HG03439 (cell line): ENCODE measurements around the gene PLCB3.

Source experiments
- ATAC-seq: cut with Tn5 transposase; IDR thresholded peaks from one replicate; pipeline ENCODE4 v1.9.1; 2021; ENCODE audit warnings: mild to moderate bottlenecking, moderate library complexity; ENCODE audit not compliant: unreplicated experiment

PLCB3 gene

DNA sequence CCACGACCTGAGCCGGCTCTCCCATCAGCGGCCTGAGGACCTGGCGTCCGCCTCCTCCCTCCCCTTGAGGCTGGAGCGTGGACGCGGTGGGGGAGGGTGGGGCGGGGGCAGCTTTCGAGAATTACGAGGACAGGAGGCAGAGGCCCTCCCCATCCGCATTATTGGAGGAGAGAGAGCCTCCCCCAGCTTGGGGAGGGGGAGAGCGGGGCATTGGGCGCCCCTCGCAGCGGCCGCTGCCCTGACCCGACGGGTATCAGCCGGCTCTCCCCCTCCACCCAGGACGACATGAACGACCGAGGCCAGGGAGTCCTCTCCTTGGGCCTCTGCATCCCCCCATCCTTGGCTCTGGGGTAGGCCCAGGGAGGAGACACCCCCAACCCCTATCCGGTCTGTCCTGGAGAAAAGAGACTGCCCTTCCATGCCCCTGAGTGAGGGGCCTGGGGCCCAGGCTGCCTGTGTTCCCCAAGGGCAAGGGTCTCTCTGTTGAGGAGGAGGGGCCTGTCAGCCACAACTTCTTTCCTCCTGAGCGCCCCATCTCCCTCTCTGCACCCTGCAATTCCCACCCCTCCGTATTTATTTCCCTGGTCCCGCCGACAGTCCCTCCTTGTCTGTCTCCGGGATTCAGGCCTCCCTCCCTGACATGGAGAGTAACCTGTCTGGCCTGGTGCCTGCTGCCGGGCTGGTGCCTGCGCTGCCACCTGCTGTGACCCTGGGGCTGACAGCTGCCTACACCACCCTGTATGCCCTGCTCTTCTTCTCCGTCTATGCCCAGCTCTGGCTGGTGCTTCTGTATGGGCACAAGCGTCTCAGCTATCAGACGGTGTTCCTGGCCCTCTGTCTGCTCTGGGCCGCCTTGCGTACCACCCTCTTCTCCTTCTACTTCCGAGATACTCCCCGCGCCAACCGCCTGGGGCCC is 34.8 kb downstream of the PLCB3 start:
- ATAC-seq, result no peak

DNA sequence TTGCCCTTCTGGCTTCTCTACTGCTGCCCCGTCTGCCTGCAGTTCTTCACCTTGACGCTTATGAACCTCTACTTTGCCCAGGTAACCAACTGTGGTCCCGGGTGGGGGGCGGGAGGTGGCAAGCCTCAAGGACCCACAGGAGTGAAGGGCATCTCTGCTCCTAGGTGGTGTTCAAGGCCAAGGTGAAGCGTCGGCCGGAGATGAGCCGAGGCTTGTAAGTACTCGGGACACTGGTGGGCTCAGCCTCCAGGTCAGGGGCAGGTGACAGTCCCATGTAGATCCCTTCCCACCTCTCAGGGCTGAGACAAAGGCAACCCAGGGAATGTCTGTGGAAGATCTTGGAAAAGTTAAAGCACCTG is 35.5 kb downstream of the PLCB3 start:
- ATAC-seq, result no peak

DNA sequence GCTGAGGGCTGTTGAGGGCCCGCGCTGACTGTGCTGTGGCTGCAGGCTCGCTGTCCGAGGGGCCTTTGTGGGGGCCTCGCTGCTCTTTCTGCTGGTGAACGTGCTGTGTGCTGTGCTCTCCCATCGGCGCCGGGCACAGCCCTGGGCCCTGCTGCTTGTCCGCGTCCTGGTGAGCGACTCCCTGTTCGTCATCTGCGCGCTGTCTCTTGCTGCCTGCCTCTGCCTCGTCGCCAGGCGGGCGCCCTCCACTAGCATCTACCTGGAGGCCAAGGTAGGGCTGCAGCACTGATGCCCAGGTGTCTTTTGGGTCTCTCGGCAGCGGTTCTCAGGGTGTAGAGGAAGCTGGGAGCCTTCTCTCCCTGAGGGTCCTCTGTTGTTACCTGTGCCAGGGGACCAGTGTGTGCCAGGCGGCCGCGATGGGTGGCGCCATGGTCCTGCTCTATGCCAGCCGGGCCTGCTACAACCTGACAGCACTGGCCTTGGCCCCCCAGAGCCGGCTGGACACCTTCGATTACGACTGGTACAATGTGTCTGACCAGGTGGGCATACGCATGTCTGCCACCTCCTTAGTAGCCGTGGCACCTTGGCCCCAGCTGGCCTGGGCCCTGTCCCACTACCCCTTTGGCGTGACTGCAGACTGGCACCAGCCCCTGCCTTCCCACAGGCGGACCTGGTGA is 36.5 kb downstream of the PLCB3 start:
- no peak for ATAC-seq

DNA sequence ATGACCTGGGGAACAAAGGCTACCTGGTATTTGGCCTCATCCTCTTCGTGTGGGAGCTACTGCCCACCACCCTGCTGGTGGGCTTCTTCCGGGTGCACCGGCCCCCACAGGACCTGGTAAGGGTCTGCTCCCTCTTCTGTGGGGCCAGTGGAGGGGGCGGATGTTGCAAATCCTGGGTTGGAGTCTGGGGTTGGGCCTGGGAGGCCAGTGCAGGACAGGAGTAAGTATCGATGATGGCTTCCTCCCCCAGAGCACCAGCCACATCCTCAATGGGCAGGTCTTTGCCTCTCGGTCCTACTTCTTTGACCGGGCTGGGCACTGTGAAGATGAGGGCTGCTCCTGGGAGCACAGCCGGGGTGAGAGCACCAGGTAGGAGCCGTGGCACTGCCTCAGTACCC is 37.0 kb downstream of the PLCB3 start:
- ATAC-seq, result no peak

DNA sequence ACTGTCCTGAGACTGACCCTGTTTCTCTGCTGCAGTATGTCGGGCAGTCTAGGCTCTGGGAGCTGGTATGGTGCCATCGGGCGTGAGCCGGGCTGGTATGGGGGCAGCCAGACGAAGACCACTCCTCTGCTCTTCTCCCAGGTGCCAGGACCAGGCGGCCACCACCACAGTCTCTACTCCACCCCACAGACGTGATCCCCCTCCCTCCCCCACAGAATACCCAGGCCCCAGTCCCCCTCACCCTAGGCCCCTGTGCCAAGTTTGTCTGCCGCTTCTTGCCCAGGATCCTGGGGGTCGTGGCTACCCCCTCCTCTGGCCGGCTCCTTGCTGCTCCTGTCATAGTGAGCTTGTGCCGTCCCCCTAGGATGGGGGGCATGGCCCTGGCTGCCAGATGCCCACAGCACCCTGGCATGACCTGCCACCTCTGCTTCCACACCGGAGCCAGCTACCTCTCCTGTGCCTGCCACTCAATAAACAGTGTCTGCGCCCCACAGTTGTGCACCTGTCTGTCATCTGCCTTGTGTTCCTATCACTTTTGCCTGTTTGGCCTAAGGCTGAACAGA is 37.8 kb downstream of the PLCB3 start:
- ATAC-seq, result no peak

DNA sequence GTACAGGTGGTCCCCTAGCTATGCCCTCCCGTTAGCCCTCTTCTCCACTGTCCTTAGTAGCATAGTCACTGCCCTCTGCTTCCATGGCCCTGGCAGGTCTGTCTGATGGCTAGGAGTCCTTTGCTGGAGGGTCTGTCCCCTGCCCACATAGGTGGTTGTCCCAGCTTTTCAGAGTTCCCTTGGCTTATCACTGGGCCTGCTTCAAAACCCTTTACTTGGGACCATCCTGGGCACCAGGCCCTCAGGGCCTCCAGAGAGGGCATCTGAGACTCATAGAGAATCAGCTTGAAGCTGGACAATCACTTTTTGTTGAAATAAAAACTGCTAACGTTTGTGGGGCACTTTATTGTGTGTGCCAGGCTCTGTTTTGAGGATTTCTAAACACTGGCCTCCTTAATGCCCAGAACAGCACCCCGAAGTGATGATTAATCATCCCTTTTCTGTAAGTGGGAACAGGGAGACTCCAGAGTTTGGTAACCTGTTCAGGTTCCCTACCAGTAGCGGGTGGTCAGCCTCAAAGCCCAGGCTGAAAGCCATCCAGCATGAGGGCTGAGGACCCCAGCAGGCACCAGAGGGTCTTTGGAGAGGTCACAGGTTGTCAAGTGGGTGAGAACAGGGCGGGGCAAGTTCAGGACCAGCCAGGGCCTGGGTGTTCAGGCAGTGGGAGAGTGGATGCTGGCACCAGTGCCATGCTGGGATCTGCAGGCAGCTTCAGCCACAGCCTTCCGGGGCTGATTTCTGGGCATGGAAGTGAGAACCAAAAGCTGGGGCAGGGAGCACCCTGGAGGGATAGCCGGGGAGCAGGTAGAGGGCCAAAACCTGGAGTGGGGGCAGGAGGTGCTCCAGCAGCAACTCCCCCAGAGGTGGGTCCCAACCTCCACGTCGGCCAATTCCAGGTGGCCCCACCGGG is 39.3 kb downstream of the PLCB3 start:
- no peak for ATAC-seq

DNA sequence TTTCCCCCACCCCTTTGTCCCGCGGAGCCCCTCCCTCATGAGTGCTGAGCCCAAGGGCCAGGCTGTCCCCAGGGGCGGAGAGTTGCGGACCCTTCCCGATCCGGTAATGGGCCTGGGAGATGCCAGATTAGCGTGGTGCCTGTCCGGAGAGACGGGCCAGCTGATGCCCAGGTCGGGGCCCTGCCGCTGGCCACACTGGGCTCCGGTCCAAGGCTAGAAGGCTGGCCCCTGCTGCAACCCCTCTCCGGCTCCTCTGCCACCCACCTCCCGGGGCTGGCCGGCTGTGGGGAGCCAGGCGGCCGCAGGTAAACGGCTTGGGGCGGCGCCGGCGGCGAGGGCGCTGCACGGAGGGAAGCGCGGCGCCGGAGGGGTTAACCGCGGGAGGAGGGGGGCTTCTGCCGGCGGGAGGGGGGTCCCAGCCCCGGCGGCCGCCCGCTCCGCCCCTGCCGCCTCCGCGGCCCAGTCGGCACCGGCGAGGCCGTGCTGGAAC is 40.0 kb downstream of the PLCB3 start, which contains the start of gene KCNK4:
Gene KCNK4, plus strand, starts transcription at position 41 of the 490 bp plus-strand sequence. CDS start 1,717 bp downstream, outside the sequence.
- ATAC-seq, result no peak

DNA sequence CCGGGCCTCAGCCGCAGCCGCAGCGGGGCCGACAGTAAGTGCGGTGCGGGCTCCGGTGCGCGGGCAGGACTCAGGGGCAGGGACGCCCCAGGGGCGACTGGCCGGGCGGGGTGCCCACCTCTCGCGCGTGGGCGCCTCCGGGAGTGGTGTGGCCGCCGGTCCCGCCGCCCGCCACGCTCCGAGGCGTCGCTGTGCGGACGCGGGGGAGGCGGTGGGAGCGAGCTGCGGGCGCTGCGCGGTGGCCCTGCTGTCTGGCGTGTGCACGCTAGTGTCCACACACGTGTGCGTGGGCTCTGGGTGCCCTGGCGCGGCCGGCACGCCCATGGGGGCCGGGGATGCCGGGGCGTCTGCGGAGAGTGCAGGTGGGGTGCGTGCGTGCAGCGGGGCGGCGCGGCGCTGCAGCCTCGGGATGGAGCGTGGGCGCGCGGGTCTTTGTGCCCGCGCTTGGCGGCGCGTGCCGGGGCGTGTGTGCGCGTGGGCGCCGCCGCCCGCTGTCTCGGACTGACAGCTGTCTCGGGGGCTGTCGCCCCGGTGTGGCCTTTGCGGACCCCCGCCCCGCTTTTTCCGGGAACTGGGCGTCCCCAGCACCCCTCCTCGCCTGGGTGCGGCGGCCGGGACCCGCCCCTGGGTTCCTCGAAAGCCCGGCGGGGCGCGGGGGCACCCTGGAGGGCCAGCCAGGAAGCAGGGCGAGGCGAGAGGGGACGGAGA is 40.6 kb downstream of the PLCB3 start:
- ATAC-seq, result no peak

DNA sequence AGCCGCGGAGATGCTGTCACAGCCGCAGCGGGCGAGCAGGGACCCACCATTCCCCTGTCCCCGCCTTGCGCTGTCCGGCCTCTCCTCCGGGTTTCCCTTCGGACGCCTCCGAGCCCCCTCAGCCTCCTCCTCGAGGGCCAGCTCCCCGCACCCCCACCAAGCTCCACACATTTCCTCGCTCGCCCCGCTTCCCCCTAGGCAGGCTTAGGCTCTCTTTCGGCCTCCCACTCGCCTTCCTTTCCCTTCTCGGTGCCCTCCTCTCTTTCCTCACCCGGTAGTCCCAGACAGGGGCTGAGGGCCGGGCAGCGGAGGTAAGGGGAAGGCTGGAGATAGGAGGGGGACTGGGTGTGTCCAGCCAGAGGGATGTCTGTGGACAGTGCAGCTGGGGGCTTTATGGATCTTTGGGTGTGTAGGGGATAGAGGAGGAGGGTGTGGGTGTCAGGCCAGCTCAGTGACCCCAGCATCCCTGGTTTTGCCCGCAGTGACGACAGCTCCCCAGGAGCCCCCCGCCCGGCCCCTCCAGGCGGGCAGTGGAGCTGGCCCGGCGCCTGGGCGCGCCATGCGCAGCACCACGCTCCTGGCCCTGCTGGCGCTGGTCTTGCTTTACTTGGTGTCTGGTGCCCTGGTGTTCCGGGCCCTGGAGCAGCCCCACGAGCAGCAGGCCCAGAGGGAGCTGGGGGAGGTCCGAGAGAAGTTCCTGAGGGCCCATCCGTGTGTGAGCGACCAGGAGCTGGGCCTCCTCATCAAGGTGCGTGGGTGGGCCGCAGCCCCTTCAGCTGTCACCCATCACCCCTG is 41.3 kb downstream of the PLCB3 start:
- no peak for ATAC-seq

DNA sequence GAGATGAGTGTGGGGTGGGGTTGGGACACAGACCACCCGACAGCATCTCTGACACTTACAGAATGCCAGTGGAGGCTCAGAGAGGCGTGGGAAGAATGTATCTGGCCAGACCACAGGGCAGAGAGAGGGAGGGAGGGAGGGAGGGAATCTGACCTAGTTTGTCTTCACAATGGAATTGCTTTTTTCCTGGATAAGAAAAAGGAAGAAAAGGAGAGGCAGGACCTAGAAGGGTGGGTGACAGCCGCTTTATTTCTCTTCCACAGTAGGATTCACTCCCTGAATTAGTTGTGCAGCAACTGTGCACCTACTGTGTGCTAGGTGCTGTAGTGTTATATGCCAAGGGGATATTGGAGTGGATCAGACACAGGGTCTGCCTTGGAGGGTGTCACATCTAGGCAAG is 43.4 kb downstream of the PLCB3 start:
- no peak for ATAC-seq

DNA sequence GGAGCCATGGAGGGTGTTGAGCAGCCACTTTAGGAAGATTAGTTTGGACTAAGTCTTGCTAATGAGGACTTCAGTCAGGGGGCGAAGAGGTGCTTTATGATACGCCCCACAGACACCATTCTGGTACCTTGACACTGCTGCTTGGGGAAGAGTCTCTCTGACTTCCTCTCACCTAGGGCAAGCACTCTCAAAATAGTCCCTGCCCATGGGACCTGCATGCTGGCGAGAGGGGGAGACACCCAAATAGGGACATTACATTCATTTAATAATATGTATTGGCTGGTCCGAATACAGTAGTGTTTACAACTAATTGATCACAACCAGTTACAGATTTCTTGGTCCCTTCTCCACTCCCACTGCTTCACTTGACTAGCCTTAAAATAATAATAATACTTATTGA is 44.4 kb downstream of the PLCB3 start:
- ATAC-seq, result no peak

DNA sequence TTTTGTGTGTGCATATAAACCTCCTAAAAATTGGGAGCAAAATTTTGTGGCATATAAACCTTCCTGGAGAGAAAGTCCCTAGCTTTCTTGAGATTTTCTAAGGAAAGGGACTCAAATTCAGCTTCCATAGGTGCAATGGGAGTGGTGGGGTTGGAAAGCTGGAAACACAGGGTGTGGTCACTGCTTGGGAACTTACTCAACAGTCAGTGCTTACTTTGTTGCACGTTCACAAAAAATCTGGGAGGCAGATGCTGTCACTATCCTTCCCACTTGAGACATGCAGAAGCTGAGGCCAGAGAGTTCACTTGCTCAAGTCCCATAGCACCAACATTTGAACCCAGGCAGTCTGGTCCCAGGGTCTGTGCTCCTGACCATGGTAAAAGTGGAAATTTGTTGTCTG is 44.9 kb downstream of the PLCB3 start:
- ATAC-seq, result no peak

DNA sequence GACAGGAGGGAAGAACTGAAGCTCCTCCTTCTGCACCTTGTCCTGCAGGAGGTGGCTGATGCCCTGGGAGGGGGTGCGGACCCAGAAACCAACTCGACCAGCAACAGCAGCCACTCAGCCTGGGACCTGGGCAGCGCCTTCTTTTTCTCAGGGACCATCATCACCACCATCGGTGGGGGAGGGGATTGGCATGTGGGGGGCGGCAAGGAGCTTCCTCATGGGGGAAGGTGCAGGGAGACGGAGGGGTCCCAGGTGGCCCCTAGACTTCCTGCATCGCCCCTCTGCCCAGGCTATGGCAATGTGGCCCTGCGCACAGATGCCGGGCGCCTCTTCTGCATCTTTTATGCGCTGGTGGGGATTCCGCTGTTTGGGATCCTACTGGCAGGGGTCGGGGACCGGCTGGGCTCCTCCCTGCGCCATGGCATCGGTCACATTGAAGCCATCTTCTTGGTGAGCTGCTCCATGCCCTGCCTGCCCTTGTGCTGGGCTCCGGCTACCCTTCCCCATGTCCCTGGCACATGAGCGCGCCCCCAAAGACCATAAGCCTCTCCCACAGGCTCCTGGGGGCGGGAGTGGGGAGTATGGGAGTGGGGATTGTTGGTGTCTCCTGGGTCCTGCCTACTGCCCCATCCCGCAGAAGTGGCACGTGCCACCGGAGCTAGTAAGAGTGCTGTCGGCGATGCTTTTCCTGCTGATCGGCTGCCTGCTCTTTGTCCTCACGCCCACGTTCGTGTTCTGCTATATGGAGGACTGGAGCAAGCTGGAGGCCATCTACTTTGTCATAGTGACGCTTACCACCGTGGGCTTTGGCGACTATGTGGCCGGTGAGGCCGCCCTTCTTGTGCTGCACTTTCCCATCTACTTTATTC is 45.7 kb downstream of the PLCB3 start:
- no peak for ATAC-seq

DNA sequence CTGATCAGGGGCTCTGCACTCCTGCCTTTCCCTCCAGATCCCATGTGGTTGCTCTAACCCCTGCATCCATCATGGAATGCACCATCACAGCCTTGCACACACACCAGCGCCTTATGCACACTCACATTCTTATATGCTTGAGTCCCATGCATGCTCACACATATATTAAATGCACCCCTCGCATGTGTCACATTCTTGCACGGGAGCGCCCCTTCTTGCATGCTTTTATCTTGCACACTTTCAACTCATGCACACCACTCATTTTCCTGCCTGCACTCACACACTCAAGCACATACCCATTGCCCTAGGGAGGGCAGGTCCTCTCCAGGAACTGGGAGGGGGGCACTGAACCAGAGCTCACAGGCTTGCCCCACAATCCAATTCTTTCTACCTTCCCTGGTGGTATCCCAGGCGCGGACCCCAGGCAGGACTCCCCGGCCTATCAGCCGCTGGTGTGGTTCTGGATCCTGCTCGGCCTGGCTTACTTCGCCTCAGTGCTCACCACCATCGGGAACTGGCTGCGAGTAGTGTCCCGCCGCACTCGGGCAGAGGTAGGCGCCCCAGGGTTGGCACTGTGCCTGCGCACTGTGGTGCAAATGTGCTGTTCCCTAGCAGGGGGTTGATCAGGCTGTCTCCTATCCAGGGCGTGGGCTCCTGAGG is 46.5 kb downstream of the PLCB3 start:
- no peak for ATAC-seq

DNA sequence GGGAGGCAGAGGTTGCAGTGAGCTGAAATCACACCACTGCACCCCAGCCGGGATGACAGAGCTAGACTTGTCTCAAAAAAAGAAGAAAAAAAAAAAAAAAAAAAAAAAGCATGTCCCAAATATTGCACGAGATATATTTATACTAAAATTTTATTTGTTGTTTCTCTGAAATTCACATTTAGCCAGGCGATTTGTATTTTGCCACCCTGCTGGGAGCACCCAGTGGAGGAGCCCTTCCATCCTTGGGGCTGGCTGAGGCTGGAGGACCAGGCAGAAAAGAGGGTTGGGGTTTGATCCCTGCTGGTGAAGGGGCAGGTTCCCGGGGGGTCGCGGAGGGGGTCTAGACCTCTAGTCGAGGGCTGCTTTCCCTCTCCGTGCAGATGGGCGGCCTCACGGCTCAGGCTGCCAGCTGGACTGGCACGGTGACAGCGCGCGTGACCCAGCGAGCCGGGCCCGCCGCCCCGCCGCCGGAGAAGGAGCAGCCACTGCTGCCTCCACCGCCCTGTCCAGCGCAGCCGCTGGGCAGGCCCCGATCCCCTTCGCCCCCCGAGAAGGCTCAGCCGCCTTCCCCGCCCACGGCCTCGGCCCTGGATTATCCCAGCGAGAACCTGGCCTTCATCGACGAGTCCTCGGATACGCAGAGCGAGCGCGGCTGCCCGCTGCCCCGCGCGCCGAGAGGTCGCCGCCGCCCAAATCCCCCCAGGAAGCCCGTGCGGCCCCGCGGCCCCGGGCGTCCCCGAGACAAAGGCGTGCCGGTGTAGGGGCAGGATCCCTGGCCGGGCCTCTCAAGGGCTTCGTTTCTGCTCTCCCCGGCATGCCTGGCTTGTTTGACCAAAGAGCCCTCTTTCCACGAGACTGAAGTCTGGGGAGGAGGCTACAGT is 47.9 kb downstream of the PLCB3 start:
- ATAC-seq, result no peak

DNA sequence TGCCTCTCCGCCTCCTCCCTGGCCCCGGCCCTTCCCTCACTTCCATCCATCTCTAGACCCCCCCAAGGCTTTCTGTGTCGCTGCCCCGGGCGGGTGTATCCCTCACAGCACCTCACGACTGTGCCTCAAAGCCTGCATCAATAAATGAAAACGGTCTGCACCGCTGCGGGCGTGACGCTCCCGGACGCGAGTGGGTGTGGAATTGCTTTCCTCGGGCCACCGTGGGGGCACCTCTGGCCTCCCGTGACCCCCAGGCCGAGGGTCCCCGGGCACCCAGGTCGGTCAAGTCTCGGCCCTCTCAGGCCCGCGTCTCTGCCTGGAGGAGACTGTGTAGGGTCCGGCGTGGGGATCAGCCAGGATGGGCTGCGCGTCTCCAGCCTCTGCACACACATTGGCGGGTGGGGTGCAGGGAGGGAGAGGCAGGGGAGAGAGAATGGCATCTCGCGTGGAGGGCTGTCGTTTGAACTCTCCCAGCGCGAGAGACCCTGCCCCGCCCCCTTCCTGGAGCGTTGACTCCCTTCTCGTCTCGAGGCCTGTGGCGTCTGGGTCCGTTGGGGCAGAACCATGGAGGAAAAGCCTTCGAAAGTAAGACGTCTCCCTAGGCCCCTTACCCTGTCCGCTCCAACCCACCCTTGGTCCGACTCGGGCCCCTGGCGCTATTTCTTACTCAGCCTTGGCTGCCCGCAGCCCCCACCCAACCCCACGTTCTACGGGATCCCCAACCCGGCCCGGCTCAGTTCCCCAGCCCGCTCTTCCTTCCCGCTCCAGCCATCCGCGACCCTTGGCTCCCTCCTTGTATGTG is 48.7 kb downstream of the PLCB3 start, which contains the start of gene CATSPERZ:
Gene CATSPERZ, plus strand, starts transcription at position 512 of the 802 bp plus-strand sequence. Its CDS starts 53 bp downstream, at position 565.
- ATAC-seq, result no peak
